ENCODE results near the gene COL11A2. TPM values are rescaled to one million over a fixed set of nuclear protein-coding genes. Genes with fewer than 3 reads are reported as not detected.

Gene COL11A2
- total RNA-seq, 1 experiment from 2014 or later = 2.3 TPM

DNA sequence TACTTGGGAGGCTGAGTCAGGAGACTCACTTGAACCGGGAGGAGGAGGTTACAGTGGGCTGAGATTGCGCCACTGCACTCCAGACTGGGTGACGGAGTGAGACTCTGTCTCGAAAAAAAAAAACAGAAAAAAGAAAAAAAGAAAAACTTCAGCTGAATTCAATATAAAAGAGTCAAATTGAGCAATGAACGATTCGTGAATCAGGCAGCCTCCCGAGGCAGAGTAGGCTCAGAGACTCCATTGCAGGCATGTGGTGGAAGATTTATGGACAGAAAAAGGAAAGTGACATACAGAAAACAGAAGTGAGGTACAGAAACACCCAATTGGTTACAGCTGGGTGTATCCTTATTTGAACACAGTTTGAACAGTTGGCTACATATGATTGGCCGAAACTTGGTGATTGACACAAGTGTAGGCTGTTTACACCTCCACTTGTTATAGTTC is 60.2 kb downstream of the COL11A2 start:
- Histone ChIP-seq H3K27ac (ENCODE audit: insufficient read length, low read depth, low read length) (no peak overlapping the region), H2BK12ac (ENCODE audit: insufficient read length, low read depth, low read length) (no peak overlapping the region), H2BK5ac (ENCODE audit: insufficient read length, low read length) (no peak overlapping the region), H3K14ac (ENCODE audit: insufficient read depth, low read length) (no peak overlapping the region), H3T11ph (ENCODE audit: low read length) (no peak overlapping the region), H2BK20ac (ENCODE audit: low read depth, low read length, poor library complexity, severe bottlenecking) (no peak overlapping the region), H3K4me2 (ENCODE audit: insufficient read depth, insufficient read length, low read length) (no peak overlapping the region), H4K91ac (ENCODE audit: insufficient read length, low read depth, low read length) (no peak overlapping the region), H3K9me3 (ENCODE audit: control insufficient read depth, low read depth, low read length) (no peaks in the 10 kb centered on the region), H3K4me1 (ENCODE audit: insufficient read depth, low read length) (no peaks in the 10 kb centered on the region; the same call in 1 of the 2 replicates), H2BK15ac (ENCODE audit: low read depth, low read length) (no peak overlapping the region), H3K79me1 (ENCODE audit: insufficient read depth, low read depth, low read length, poor library complexity, severe bottlenecking) (no peaks in the 10 kb centered on the region), H2AK5ac (ENCODE audit: insufficient read length, low read length) (no peak overlapping the region), H3K4ac (ENCODE audit: low read depth, low read length) (no peak overlapping the region), H3K79me2 (ENCODE audit: insufficient read depth, low read length) (no peaks in the 10 kb centered on the region), H3K23ac (ENCODE audit: insufficient read length, low read depth, low read length) (no peak overlapping the region), H3K56ac (ENCODE audit: insufficient read length, low read depth, low read length) (no peak overlapping the region), H3K9ac (ENCODE audit: extremely low read depth, insufficient read length, low read length) (no peak overlapping the region), H2AFZ (ENCODE audit: low read length) (no peak overlapping the region), H3K23me2 (ENCODE audit: insufficient read length, low read depth, low read length, poor library complexity, severe bottlenecking) (no peaks in the 10 kb centered on the region), H3K27me3 (ENCODE audit: insufficient read depth, low read length) (no peaks in the 10 kb centered on the region), H2BK120ac (ENCODE audit: low read depth, low read length, poor library complexity, severe bottlenecking) (no peak overlapping the region), H3K18ac (ENCODE audit: insufficient read length, low read depth, low read length) (no peak overlapping the region), H4K20me1 (ENCODE audit: control insufficient read depth, insufficient read depth, insufficient read length) (no peaks in the 10 kb centered on the region), H4K8ac (replicated peaks; ENCODE audit: insufficient read length, low read depth, low read length) (no peak overlapping the region), H4K5ac (ENCODE audit: insufficient read length, low read depth, low read length) (no peak overlapping the region)
- Mint-ChIP-seq H3K4me1 (peaks cover 3 to 5% of the 10 kb centered on the region in 2 experiments), H3K4me3 (no peak overlapping the region), H3K27ac (peak overlapping the region in 1 of 3 experiments; percentile 56; a peak in 2 of 7 replicates), H3K27me3 (ENCODE audit: low read depth) (no peaks in the 10 kb centered on the region), H3K36me3 (ENCODE audit: insufficient read depth in 1 of 3, low read depth in 3 of 3) (peaks cover 6 to 34% (median 19%) of the 10 kb centered on the region in 3 experiments; a peak in 6 of 7 replicates), H3K9me3 (no peaks in the 10 kb centered on the region)
- no peak for DNase-seq
- WGBS (ENCODE audit: extremely low coverage, insufficient read length, low lambda C conversion rate) = no CpG with 5 or more reads among the region's 8 CpGs
- TF ChIP-seq, protein P1, sequence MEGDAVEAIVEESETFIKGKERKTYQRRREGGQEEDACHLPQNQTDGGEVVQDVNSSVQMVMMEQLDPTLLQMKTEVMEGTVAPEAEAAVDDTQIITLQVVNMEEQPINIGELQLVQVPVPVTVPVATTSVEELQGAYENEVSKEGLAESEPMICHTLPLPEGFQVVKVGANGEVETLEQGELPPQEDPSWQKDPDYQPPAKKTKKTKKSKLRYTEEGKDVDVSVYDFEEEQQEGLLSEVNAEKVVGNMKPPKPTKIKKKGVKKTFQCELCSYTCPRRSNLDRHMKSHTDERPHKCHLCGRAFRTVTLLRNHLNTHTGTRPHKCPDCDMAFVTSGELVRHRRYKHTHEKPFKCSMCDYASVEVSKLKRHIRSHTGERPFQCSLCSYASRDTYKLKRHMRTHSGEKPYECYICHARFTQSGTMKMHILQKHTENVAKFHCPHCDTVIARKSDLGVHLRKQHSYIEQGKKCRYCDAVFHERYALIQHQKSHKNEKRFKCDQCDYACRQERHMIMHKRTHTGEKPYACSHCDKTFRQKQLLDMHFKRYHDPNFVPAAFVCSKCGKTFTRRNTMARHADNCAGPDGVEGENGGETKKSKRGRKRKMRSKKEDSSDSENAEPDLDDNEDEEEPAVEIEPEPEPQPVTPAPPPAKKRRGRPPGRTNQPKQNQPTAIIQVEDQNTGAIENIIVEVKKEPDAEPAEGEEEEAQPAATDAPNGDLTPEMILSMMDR (conservative IDR thresholded peaks at IDR 0.05) = no peak
